K562 (cell line): ENCODE data around the gene LY6G5B. TPM values are rescaled to one million over a fixed set of nuclear protein-coding genes. Genes with fewer than 3 reads are reported as not detected.

Source experiments
- ARID4B ChIP-seq: sonication (generic); formaldehyde crosslinking; IDR thresholded peaks from 2 replicates; pipeline ENCODE4 v1.8.0; 2022; ENCODE audit warnings: mild to moderate bottlenecking, missing genetic modification reagents
- ATF4 ChIP-seq: fragments of 450-650 bp; formaldehyde crosslinking; IDR thresholded peaks from 2 replicates; pipeline ENCODE4 v1.4.0; 2022; ENCODE audit warnings: mild to moderate bottlenecking, moderate library complexity
- BCLAF1 ChIP-seq, 2 experiments: fragments of 450-650 bp in 1 of 2; IDR thresholded peaks; 2 replicates each; pipeline ENCODE4 v1.6.1; 2011 to 2017; ENCODE audit warnings: low read depth in 2 of 2, antibody characterized with exemption in 1 of 2, borderline replicate concordance in 1 of 2, low read length in 1 of 2, mild to moderate bottlenecking in 1 of 2, mixed read lengths in 1 of 2; ENCODE audit not compliant: control insufficient read depth in 1 of 2
- CBX1 ChIP-seq: sonication (generic); IDR thresholded peaks from 2 replicates; pipeline ENCODE4 v1.6.1; 2016; ENCODE audit warnings: antibody characterized with exemption, low read depth, mild to moderate bottlenecking
- CHD2 ChIP-seq: IDR thresholded peaks from 2 replicates; pipeline ENCODE4 v1.6.1; 2011; ENCODE audit warnings: low read depth, low read length
- ETV1 ChIP-seq: fragments of 450-650 bp; conservative IDR thresholded peaks from 2 replicates; pipeline ENCODE4 v1.6.1; 2016; ENCODE audit warnings: missing genetic modification characterization, control low read depth, low read depth, missing compliant biosample characterization
- KDM1A ChIP-seq, 2 experiments: fragments of 450-650 bp; IDR thresholded peaks; 2 replicates each; pipeline ENCODE4 v1.6.1; 2016; ENCODE audit warnings: mild to moderate bottlenecking in 2 of 2
- NCOR1 ChIP-seq: fragments of 450-650 bp; IDR thresholded peaks from 2 replicates; pipeline ENCODE4 v1.6.1; 2016; ENCODE audit warnings: mild to moderate bottlenecking, moderate library complexity
- NEUROD1 ChIP-seq: fragments of 150-350 bp; IDR thresholded peaks from 2 replicates; pipeline ENCODE4 v1.6.1; 2014; ENCODE audit warnings: borderline replicate concordance, low read length, low read depth; ENCODE audit not compliant: partially characterized antibody
- OTX1 ChIP-seq: fragments of 450-650 bp; formaldehyde crosslinking; IDR thresholded peaks from 2 replicates; pipeline ENCODE4 v1.4.0; 2022; ENCODE audit warnings: mild to moderate bottlenecking
- SMAD3 ChIP-seq: fragments of 450-650 bp; formaldehyde crosslinking; conservative IDR thresholded peaks from 2 replicates; pipeline ENCODE4 v1.4.0; 2020; ENCODE audit warnings: mild to moderate bottlenecking
- ZBTB8A ChIP-seq: fragments of 450-650 bp; IDR thresholded peaks from 2 replicates; pipeline ENCODE4 v1.6.1; 2018; ENCODE audit warnings: mild to moderate bottlenecking, moderate library complexity; ENCODE audit not compliant: partially characterized antibody
- ZNF778 ChIP-seq: fragments of 450-650 bp; formaldehyde crosslinking; IDR thresholded peaks from 2 replicates; pipeline ENCODE4 v1.4.0; 2020; ENCODE audit warnings: mild to moderate bottlenecking, moderate library complexity
- ZNF785 ChIP-seq: fragments of 250-450 bp; sonication (Bioruptor Pico); IDR thresholded peaks from 2 replicates; pipeline ENCODE4 v1.4.0; 2020; ENCODE audit warnings: mild to moderate bottlenecking
- polyA plus RNA-seq, 8 experiments: library from polyadenylated mRNA; depleted of rRNA in 4 of 8; stranded (reverse) in 5 of 8; unstranded in 3 of 8; fragments of >200 nt; fragmentation: Nextera tagmentation in 2 of 8; fragmentation: Illumina TruSeq in 1 of 8; extraction: Ambion mirVana in 2 of 8; extraction: Trizol in 1 of 8; gene quantifications; 2 replicates each; pipeline versions ENCODE4 v1.2.1 to v1.2.3, GENCODE V29; 2011 to 2014; ENCODE audit warnings: inconsistent platforms in 1 of 8, missing spikeins in 1 of 8
- total RNA-seq, 7 experiments: library from RNA; depleted of rRNA in 6 of 7; stranded (reverse); fragments of >200 nt in 6 of 7; fragmentation: Illumina TruSeq in 2 of 7; extraction: Trizol in 2 of 7; gene quantifications; 2 replicates each; pipeline versions ENCODE4 v1.2.1 to v1.2.3, GENCODE V29; 2011 to 2021; ENCODE audit warnings: low replicate concordance in 1 of 7
- TF ChIP-seq, protein P1 (sequence below): sonication (generic); formaldehyde crosslinking; IDR thresholded peaks from 2 replicates; pipeline ENCODE4 v1.8.1; 2023; ENCODE audit warnings: mild to moderate bottlenecking, missing genetic modification reagents

LY6G5B gene
- total and polyA plus RNA-seq, 9 of the 15 experiments (the other 6 are each of a cell fraction or from before 2014, with no cell fraction given) = 6.0 to 27.0 (median 7.5) TPM

GRCh38 chr6:31665501-31666336 is 4.1 kb upstream of the LY6G5B start, which contains the start of gene CSNK2B (continued):
- TF ChIP-seq, protein P1, sequence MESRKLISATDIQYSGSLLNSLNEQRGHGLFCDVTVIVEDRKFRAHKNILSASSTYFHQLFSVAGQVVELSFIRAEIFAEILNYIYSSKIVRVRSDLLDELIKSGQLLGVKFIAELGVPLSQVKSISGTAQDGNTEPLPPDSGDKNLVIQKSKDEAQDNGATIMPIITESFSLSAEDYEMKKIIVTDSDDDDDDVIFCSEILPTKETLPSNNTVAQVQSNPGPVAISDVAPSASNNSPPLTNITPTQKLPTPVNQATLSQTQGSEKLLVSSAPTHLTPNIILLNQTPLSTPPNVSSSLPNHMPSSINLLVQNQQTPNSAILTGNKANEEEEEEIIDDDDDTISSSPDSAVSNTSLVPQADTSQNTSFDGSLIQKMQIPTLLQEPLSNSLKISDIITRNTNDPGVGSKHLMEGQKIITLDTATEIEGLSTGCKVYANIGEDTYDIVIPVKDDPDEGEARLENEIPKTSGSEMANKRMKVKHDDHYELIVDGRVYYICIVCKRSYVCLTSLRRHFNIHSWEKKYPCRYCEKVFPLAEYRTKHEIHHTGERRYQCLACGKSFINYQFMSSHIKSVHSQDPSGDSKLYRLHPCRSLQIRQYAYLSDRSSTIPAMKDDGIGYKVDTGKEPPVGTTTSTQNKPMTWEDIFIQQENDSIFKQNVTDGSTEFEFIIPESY = no peak
- TF ChIP-seq SMAD3 (CRISPR knock-in tag) (0 out of 2 replicates have a peak, but pooled peaks have one; percentile 37), ZBTB8A (no peak), ETV1 (tag) (peak; percentile 95), CBX1 (no peak), KDM1A (IDR thresholded peaks at IDR 0.05) (no peak), ATF4 (CRISPR knock-in tag) (peak; percentile 39; the same call in 1 of the 2 replicates), ZNF785 (CRISPR knock-in tag) (0 out of 2 replicates have a peak, but pooled peaks have one; percentile 17), NCOR1 (no peak), NEUROD1 (peak; percentile 68), OTX1 (peak; percentile 85), ARID4B (CRISPR knock-in tag) (peak; percentile 30), ZNF778 (CRISPR knock-in tag) (no peak), CHD2 (peak; percentile 12; the same call in 1 of the 2 replicates), BCLAF1 (IDR thresholded peaks at IDR 0.05; ENCODE audit: borderline replicate concordance in 1 of 2, control insufficient read depth in 1 of 2, low read depth in 2 of 2, low read length in 1 of 2) (0 out of 4 replicates have a peak, but pooled peaks of 1 of the 2 experiments have one; percentile 87)
